ENCODE measurements around the gene PRPF40A.
"Not testable (repeated sequence)": the region's sequence is repeated elsewhere in the genome, so short reads cannot be mapped to it uniquely, and the experiment has no call there.

GRCh38 chr2:152739705-152740104 lies 22.4 kb upstream of the PRPF40A start:
- TF ChIP-seq, protein P1, sequence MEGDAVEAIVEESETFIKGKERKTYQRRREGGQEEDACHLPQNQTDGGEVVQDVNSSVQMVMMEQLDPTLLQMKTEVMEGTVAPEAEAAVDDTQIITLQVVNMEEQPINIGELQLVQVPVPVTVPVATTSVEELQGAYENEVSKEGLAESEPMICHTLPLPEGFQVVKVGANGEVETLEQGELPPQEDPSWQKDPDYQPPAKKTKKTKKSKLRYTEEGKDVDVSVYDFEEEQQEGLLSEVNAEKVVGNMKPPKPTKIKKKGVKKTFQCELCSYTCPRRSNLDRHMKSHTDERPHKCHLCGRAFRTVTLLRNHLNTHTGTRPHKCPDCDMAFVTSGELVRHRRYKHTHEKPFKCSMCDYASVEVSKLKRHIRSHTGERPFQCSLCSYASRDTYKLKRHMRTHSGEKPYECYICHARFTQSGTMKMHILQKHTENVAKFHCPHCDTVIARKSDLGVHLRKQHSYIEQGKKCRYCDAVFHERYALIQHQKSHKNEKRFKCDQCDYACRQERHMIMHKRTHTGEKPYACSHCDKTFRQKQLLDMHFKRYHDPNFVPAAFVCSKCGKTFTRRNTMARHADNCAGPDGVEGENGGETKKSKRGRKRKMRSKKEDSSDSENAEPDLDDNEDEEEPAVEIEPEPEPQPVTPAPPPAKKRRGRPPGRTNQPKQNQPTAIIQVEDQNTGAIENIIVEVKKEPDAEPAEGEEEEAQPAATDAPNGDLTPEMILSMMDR (IDR thresholded peaks at IDR 0.05) = not testable (repeated sequence)
- not testable (repeated sequence) for TF ChIP-seq POLR2A (IDR thresholded peaks at IDR 0.05)

Measured in stomach (tissue), 4 donors.